Karpas-422 (cell line): ENCODE measurements around the gene PPIE. TPM values are rescaled to one million over a fixed set of nuclear protein-coding genes. Genes with fewer than 3 reads are reported as not detected.
"Not testable (repeated sequence)": the region's sequence is repeated elsewhere in the genome, so short reads cannot be mapped to it uniquely, and the experiment has no call there.

Experiments
- DNase-seq: peaks from one replicate; pipeline ENCODE4 v3.0.0-alpha.2; 2015
- H2AFZ ChIP-seq: fragments of 200-600 bp; sonication (generic); 2 replicates; pipeline ENCODE4 v1.6.1; 2014; ENCODE audit warnings: antibody characterized with exemption, low read length, mixed read lengths
- H3K27ac ChIP-seq: fragments of 200-600 bp; sonication (generic); 2 replicates; pipeline ENCODE4 v1.5.1; 2014; ENCODE audit warnings: mild to moderate bottlenecking, low read length, moderate library complexity
- H3K27me3 ChIP-seq: fragments of 200-600 bp; sonication (generic); 2 replicates; pipeline ENCODE4 v1.6.1; 2014; ENCODE audit warnings: low read length, mixed read lengths
- H3K36me3 ChIP-seq: fragments of 200-600 bp; sonication (generic); 2 replicates; pipeline ENCODE4 v1.6.1; 2014; ENCODE audit warnings: low read length, mixed read lengths; ENCODE audit not compliant: insufficient read depth
- H3K4me1 ChIP-seq: fragments of 200-600 bp; sonication (generic); 2 replicates; pipeline ENCODE4 v1.6.1; 2014; ENCODE audit warnings: mild to moderate bottlenecking, low read length, mixed read lengths
- H3K4me2 ChIP-seq: fragments of 200-600 bp; sonication (generic); 2 replicates; pipeline ENCODE4 v1.6.1; 2014; ENCODE audit warnings: low read length, low read depth, mild to moderate bottlenecking; ENCODE audit not compliant: poor library complexity, severe bottlenecking
- H3K4me3 ChIP-seq: fragments of 200-600 bp; sonication (generic); 2 replicates; pipeline ENCODE4 v1.5.1; 2014; ENCODE audit warnings: mild to moderate bottlenecking, antibody characterized with exemption, low read length, mixed read lengths
- H3K79me2 ChIP-seq: fragments of 200-600 bp; sonication (generic); 2 replicates; pipeline ENCODE4 v1.6.1; 2014; ENCODE audit warnings: mild to moderate bottlenecking, low read length, mixed read lengths
- H3K9ac ChIP-seq: fragments of 200-600 bp; sonication (generic); 2 replicates; pipeline ENCODE4 v1.6.0; 2014; ENCODE audit warnings: low read length
- H3K9me2 ChIP-seq: fragments of 200-600 bp; sonication (generic), shearing (Covaris generic); replicated peaks from 2 replicates; pipeline ENCODE4 v1.6.0; 2014; ENCODE audit warnings: mild to moderate bottlenecking, low read length, moderate library complexity; ENCODE audit not compliant: insufficient read depth
- H3K9me3 ChIP-seq: fragments of 300-700, 200-600 bp; sonication (generic); 2 replicates; pipeline ENCODE4 v1.6.1; 2014; ENCODE audit warnings: low read length, mixed read lengths
- H4K20me1 ChIP-seq: fragments of 200-600 bp; sonication (generic); 2 replicates; pipeline ENCODE4 v1.6.1; 2014; ENCODE audit warnings: mild to moderate bottlenecking, antibody characterized with exemption, low read length, low read depth; ENCODE audit not compliant: insufficient read depth
- total RNA-seq: library from RNA; depleted of rRNA; stranded (reverse); fragments of >200 nt; shearing (Covaris generic); gene quantifications from 2 replicates; pipeline ENCODE4 v1.2.3, GENCODE V29; 2014; ENCODE audit warnings: low replicate concordance

Gene PPIE
- total RNA-seq, 1 experiment from 2014 or later, result 21.3 TPM

GRCh38 chr1:39763619-39764374 lies 25.1 kb downstream of the PPIE start:
- H3K79me2 ChIP-seq, result not testable (repeated sequence)

GRCh38 chr1:39764512-39764911 lies 25.8 kb downstream of the PPIE start:
- H2AFZ ChIP-seq, H3K9ac ChIP-seq, H3K27ac ChIP-seq, H3K9me3 ChIP-seq, H3K4me2 ChIP-seq, H3K27me3 ChIP-seq, H3K36me3 ChIP-seq, H4K20me1 ChIP-seq, DNase-seq, H3K4me1 ChIP-seq, H3K79me2 ChIP-seq, H3K4me3 ChIP-seq, H3K9me2 ChIP-seq: not testable (repeated sequence)

More at GRCh38 chr1:39763619-39764374, 25.1 kb downstream of the PPIE start:
- not testable (repeated sequence) for H3K27ac ChIP-seq, H3K9me3 ChIP-seq, H3K36me3 ChIP-seq, H3K4me3 ChIP-seq, H3K4me2 ChIP-seq, DNase-seq, H3K4me1 ChIP-seq, H4K20me1 ChIP-seq, H3K27me3 ChIP-seq, H3K9me2 ChIP-seq, H2AFZ ChIP-seq, H3K9ac ChIP-seq

- not testable (repeated sequence) for H3K36me3 ChIP-seq, H3K4me2 ChIP-seq, H3K9me3 ChIP-seq, H3K27me3 ChIP-seq, H3K9ac ChIP-seq, H2AFZ ChIP-seq, H3K4me1 ChIP-seq, H3K79me2 ChIP-seq, H3K4me3 ChIP-seq, H3K9me2 ChIP-seq, H4K20me1 ChIP-seq, H3K27ac ChIP-seq, DNase-seq
These were observed 27.8 kb downstream of the PPIE start for GRCh38 chr1:39766466-39766865.

- H3K9me2 ChIP-seq, H3K4me3 ChIP-seq, H3K4me2 ChIP-seq, H2AFZ ChIP-seq, H3K27me3 ChIP-seq, H3K36me3 ChIP-seq, H4K20me1 ChIP-seq, H3K79me2 ChIP-seq, H3K27ac ChIP-seq, H3K4me1 ChIP-seq, H3K9ac ChIP-seq, DNase-seq, H3K9me3 ChIP-seq: not testable (repeated sequence)
These were observed 30.8 kb downstream of the PPIE start for GRCh38 chr1:39769502-39769901.

- H3K27ac ChIP-seq, H2AFZ ChIP-seq, H3K4me2 ChIP-seq, H3K4me3 ChIP-seq, H3K9me2 ChIP-seq, H3K4me1 ChIP-seq, H3K9me3 ChIP-seq, H3K9ac ChIP-seq, H3K27me3 ChIP-seq, H3K36me3 ChIP-seq, H3K79me2 ChIP-seq, DNase-seq, H4K20me1 ChIP-seq: not testable (repeated sequence)
These were observed 31.7 kb downstream of the PPIE start for GRCh38 chr1:39770100-39771021.

GRCh38 chr1:39771022-39771532 lies 32.4 kb downstream of the PPIE start, which contains the start of gene OXCT2:
TSS of gene OXCT2 (minus strand) at chr1:39771348. CDS start at chr1:39771255, 93 bp downstream.
- H3K4me1 ChIP-seq, H3K9me2 ChIP-seq, DNase-seq, H4K20me1 ChIP-seq, H3K36me3 ChIP-seq, H3K27me3 ChIP-seq, H3K27ac ChIP-seq, H2AFZ ChIP-seq, H3K9me3 ChIP-seq, H3K4me2 ChIP-seq, H3K79me2 ChIP-seq, H3K4me3 ChIP-seq, H3K9ac ChIP-seq: not testable (repeated sequence)

GRCh38 chr1:39773369-39773979 lies 34.8 kb downstream of the PPIE start:
- H4K20me1 ChIP-seq, H3K27ac ChIP-seq, H3K4me3 ChIP-seq, H3K4me1 ChIP-seq, H3K9ac ChIP-seq, H3K9me3 ChIP-seq, H3K36me3 ChIP-seq, H3K27me3 ChIP-seq, H3K79me2 ChIP-seq, H3K9me2 ChIP-seq, DNase-seq, H2AFZ ChIP-seq, H3K4me2 ChIP-seq: not testable (repeated sequence)

- H3K27ac ChIP-seq, H3K4me2 ChIP-seq, H4K20me1 ChIP-seq, DNase-seq, H3K4me3 ChIP-seq, H3K4me1 ChIP-seq, H3K9me3 ChIP-seq, H2AFZ ChIP-seq, H3K36me3 ChIP-seq, H3K79me2 ChIP-seq, H3K27me3 ChIP-seq, H3K9me2 ChIP-seq, H3K9ac ChIP-seq: not testable (repeated sequence)
These were observed 36.5 kb downstream of the PPIE start for GRCh38 chr1:39775141-39775540.
